Right ventricle myocardium superior (tissue), 1 donor: ENCODE data around the gene SLC52A3. TPM values are rescaled to one million over a fixed set of nuclear protein-coding genes. Genes with fewer than 3 reads are reported as not detected.
"Not testable (repeated sequence)": the region's sequence is repeated elsewhere in the genome, so short reads cannot be mapped to it uniquely, and the experiment has no call there.

ENCODE experiments used
- ATAC-seq: fragments of 200-7000 bp; cut with Tn5 transposase; one replicate; pipeline ENCODE4 v1.9.1; 2020; ENCODE audit warnings: mild to moderate bottlenecking; ENCODE audit not compliant: poor library complexity
- DNase-seq: peaks from one replicate; pipeline ENCODE4 v3.0.0-alpha.2; 2020
- intact Hi-C: fragments of 100-400 bp; cut with DNase I; formaldehyde crosslinking; loops from one replicate; pipeline ENCODE4 v1.11.2; 2022
- total RNA-seq: library from RNA; stranded (reverse); fragmentation: NEBNext Ultra II Directional; extraction: Animal tissue kit (Norgen Biotek cat#: 25700); gene quantifications from one replicate; pipeline ENCODE4 v1.2.1, GENCODE V29; 2021
- donor health status: DM: no; HTN: yes; CAD: no; lungs with severe emphysema.

SLC52A3 gene
- total RNA-seq, 1 donor from 2014 or later: 2.2 TPM

DNA sequence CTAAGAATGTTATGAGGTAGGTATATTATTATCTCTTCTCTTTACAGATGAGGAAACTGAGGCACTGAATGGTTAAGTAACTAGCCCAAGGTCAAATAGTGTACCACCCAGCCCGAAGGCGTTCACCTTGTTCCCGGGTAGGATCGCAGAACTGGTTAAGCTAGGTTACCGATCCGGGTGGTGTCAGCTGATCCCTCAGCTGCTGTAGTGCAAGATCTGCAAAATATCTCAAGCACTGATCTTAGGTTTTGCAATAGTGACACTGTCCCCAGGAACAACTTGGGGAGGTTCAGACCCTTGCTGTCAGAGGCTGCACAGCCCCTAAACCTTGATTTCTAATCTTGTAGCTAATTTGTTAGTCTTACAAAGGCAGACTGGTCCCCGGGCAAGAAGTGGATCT is 28.1 kb downstream of the SLC52A3 start:
- ATAC-seq (no peak), DNase-seq (no peak)
- intact Hi-C loops: loop anchor here (5.0 kb wide), 1 partner anchor 388 kb away; no protein-coding TSS in a partner anchor

DNA sequence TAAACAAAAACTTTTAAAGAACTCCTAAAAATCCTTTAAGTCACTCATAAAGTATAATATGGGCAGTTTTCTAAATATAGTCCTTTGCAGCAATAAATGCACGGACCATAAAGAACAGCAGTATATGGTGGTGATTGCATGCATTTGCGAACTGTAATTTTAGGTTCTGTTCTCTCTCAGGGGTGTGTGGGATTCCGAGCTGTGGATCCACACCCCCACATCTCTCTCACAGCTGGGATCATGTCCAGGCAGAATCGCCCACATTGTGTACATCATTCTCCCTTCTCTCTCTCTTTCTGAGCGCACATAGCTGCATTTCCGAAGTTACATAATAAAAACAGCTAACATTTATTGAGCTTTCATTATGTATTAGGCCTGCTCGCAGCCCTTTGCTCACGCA is 28.6 kb downstream of the SLC52A3 start:
- intact Hi-C loops: loop anchor here (5.0 kb wide), 2 partner anchors 177 to 387 kb away; no protein-coding TSS in a partner anchor
- no peak for ATAC-seq
- no peak for DNase-seq

DNA sequence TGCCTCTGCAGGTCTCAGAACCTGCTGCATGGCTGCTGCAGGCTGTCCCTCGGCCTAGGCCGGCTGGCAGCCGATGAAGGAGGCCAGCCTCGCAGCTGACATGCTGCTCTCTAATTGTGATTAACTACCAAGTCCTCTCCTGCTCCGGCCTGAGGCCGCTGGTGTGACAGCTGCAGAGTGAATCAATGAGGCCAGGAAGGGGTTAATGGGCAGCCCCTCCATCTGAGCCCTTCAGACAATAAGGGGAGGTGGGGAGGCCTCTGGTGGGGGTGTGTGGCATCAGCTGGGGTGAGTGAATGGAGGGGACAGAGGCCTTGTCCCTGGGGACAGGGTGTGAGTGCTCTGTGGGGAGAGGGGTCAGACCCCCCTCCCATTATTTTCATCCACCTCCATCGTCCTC is 34.4 kb downstream of the SLC52A3 start:
- intact Hi-C loops: no loop called here
- DNase-seq (no peak), ATAC-seq (no peak)

DNA sequence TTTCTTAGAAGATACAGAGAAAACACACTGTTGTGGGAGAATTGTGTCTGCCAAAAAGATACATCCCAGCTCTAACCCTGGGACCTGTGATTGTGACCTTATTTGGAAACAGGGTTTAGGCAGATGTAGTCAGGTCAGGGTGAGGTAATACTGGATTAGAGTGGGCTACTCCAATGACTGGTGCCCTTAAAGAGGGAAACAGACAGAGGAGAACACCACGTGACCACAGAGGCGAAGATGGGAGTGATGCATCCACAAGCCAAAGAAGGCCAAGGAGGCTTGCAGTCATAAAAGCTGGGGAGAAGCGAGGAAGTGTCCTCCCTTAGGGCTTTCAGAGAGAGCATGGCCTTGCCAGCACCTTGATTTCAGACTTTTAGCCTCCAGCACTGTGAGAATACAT is 35.6 kb downstream of the SLC52A3 start:
- intact Hi-C loops: no loop called here
- ATAC-seq (no peak), DNase-seq (no peak)

DNA sequence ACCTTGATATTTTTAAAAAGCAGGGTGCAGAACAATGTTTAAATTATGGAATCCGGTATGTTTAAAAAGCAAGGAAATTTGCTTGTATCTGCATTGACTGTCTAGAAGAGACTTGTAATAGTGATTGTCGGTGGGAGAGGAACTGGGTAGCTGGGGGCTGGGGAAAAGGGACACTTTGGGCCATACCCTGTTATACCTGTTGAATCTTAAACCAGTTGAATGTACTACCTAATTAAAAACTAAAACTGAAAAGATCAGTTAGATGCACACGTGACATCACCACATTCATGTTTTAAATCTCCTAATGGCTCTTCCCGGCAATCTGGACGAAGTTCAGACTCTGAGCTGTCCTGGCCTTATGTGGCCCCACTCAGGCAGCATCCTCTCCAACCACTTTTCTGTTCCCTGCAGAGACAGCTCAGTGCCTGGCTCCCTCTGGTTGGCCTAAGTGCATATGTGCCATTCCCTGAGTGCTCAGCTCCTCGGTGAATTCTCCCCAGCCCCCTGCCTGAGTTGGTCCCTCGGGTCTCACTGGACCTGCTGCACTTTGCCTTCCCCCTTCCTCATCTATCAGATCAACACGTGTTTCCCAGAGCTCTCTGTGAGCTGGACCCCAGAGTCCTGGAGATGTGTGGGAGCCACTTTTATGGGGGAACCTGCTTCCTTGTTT is 36.3 kb downstream of the SLC52A3 start:
- no peak for DNase-seq
- ATAC-seq: no peak
- intact Hi-C loops: no loop called here

DNA sequence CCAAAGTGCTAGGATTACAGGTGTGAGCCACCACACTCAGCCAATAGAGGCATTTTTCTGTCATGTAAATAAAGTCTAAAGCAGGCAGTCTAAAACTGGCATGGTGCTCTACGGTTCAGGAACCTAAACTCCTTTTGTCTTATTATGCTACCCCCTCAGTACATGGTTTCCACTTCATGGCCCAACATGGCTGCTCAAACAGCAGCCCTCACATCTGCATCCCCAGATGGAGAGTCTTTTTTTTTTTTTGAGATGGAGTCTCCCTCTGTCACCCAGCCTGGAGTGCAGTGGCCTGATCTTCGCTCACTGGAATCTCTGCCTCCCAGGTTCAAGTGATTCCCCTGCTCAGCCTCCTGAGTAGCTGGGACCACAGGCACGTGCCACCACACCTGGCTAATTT is 38.3 kb downstream of the SLC52A3 start:
- DNase-seq: no peak
- no peak for ATAC-seq
- intact Hi-C loops: no loop called here

GRCh38 chr20:728256-728944 is 39.9 kb downstream of the SLC52A3 start:
- intact Hi-C loops: loop anchor here (5.0 kb wide), 1 partner anchor 76 kb away; the partner anchor contains the start of gene SRXN1
- peak; percentile 72 for DNase-seq
- peak; percentile 92 for ATAC-seq

- no peak for DNase-seq
- no peak for ATAC-seq
- intact Hi-C loops: loop anchor here (5.0 kb wide), 1 partner anchor 74 kb away; the partner anchor contains the start of gene SRXN1
Measured at GRCh38 chr20:726160-726559, 42.1 kb downstream of the SLC52A3 start.

GRCh38 chr20:725491-725890 is 42.8 kb downstream of the SLC52A3 start:
- ATAC-seq (no peak), DNase-seq (no peak)
- intact Hi-C loops: loop anchor here (5.0 kb wide), 1 partner anchor 73 kb away; the partner anchor contains the start of gene SRXN1

DNA sequence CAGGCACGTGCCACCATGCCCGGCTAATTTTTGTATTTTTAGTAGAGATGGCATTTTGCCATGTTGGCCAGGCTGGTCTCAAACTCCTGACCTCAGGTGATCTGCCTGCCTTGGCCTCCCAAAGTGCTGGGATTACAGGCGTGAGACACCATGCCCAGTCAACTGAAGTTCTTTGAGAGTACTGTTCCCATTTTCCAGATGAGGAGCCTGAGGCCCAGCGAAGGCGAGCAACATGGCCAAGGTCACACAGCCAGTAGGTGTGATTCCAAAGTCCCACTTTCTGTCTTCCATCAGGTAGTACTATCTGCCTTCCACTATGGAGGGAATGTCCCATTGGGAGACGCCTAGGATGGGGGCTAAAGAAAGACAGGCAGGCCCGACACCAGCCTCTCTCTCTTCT is 43.5 kb downstream of the SLC52A3 start:
- DNase-seq, ATAC-seq: not testable (repeated sequence)
- intact Hi-C loops: loop anchor here (5.0 kb wide), 1 partner anchor 72 kb away; the partner anchor contains the start of gene SRXN1

GRCh38 chr20:723756-724155 is 44.5 kb downstream of the SLC52A3 start:
- ATAC-seq (peak; percentile 59), DNase-seq (peak; percentile 44)
- intact Hi-C loops: no loop called here

DNA sequence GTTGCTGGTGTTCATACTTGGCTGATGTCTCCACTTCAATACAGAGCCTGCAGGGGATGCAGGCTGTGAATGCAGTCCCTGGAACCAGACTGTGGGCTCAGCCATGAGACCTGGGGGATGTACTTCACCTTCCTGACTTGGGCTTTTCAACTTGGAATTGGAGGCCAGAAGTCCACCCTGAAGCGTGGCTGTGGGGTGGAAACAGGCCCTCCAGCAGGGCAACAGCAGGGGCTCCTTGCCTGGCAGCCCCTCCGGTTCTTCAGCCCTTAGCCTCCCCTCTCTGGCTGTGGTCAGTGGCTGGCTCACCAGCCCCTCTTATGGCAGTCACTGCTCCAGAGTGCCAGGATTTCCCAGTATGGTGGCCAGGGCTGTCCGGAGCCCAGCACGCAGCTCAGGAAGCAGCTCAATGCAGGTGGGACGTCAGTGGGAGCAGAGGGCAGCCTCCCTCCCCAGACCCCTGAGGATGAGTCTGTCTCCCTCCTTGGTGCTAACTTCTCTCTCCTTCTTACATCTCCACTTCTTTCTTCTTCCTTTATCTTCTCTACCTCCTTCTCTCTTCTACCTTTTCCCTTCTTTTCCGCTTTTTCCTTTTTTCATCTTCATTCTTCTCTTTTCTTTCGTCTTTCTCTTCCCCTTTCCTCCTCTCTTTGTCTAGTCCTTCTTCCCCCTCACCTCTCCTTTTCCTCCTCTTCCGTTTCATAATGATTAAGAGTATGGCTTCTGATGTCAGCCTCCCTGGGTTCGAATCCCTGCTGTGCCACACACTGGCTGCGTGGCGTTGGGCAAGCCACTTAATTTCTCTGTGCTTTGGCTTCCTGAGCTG is 45.3 kb downstream of the SLC52A3 start:
- intact Hi-C loops: no loop called here
- no peak for ATAC-seq
- no peak for DNase-seq

GRCh38 chr20:721876-722275 is 46.4 kb downstream of the SLC52A3 start:
- intact Hi-C loops: no loop called here
- ATAC-seq: no peak
- DNase-seq: no peak

- ATAC-seq (no peak), DNase-seq (no peak)
- intact Hi-C loops: no loop called here
Measured at GRCh38 chr20:719816-720215, 48.5 kb downstream of the SLC52A3 start.

GRCh38 chr20:719068-719467 is 49.2 kb downstream of the SLC52A3 start:
- ATAC-seq: no peak
- DNase-seq: no peak
- intact Hi-C loops: no loop called here

GRCh38 chr20:717832-718231 is 50.5 kb downstream of the SLC52A3 start:
- ATAC-seq (no peak), DNase-seq (peak; percentile 21)
- intact Hi-C loops: no loop called here

DNA sequence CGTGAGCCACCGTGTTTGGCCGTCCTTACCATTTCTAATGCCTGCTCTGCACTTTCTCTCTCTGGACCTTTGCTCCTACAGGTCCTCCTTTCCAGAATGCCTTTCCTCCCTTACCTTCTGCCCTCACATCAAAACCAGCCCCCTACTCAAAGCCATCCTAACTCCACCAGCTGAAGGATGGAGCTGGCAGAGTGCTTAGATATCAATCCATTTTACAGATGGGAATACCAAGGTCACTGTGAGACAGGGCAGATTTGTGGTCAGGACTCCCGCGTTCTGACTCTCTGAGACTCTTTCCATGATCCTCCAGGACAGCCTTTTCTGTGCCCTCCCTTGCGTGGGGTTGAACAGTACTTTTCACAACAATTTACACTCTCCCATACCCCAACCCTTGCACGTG is 51.0 kb downstream of the SLC52A3 start:
- intact Hi-C loops: no loop called here
- DNase-seq (peak; percentile 2), ATAC-seq (no peak)

DNA sequence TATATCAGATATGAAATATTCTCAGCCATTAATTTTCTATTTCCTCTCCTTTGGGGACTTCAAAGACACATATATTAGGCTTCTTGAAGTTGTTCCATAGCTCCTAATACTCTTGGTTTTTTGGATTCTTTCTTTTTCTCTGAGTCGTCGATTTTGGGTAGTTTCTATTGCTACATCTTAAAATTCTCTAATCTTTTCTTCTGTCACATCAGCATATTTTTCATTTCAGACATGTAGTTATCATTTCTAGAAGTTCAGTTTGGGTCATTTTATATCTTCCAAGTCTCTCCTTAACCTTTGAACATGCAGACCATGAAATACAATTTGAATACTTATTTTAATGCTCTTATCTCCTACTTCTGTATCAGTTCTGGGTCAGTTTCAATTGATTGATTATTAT is 53.8 kb downstream of the SLC52A3 start:
- intact Hi-C loops: no loop called here
- no peak for ATAC-seq
- no peak for DNase-seq

DNA sequence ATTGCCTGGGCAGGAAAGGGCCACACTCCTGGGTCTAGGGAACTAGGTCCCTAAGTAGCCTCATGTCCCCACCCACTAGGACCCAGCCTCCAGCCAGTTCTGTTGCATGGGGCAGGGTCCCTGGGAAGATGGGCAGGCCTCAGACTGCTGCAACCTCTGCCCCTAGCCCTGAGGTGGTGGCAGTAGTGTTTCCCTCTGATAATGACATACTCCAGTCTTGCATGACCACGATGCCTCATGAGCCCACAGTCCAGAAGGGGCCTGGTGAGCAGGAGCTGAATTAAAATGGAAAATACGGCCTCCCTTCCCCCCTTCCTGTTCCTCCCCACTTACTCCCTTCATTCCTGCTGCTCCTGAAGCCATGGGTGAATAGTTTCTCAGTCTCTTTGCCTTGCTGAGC is 56.7 kb downstream of the SLC52A3 start:
- intact Hi-C loops: no loop called here
- peak; percentile 8 for DNase-seq
- ATAC-seq: no peak
